Stimulated activated CD8-positive, alpha-beta memory T cell treated with anti-CD3 and anti-CD28 coated beads, Interleukin-2, amount 100 ng/mL, for 1 hour (primary cell): ENCODE results near the gene ARSI.

Experiments used
- DNase-seq, 2 donors: peaks; one replicate each; pipeline ENCODE4 v3.0.0-alpha.2; 2020; ENCODE audit warnings: low read depth in 2 of 2

The ARSI gene

DNA sequence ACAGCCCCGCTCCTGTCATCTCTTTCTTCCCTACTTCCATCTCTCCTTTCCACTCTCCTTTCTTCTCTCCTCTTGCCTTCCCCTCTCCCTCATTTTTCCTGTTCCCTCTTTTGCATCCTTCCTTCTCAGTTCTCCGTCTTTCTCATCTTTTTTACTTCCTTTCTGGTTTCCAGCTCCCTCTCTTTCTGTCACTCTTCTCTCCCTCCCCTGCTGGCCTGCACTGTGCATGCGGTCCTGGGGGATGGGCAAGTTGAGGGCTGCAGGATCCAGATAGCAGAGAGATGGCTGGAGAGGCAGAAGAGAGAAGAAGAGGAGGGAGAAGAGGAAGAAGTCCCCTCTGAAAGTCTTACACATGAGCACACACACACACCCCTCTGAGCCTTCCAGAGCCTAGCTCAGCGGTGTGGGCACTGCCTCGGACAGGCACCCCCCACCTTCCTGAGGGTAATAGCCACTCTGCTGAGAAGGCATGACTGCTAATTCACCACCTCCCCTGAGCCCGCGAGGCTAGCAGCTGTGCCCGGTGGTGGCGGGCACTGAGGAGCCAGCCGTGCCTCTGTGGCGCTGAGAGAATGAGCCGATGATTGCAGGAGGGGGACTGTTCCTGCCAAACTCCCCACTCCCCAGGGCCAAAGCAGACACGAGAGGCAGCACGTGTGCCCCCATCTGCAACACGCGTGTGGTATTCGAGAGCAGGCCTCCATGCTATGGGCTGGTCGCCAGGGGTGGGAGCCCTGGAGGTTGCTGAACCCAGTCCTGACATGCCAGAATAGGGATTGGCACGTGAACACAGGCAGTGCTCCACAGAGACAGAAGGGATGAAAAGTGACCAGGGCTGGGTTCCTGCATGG, 9.4 kb downstream of the ARSI start:
- no peak for DNase-seq

DNA sequence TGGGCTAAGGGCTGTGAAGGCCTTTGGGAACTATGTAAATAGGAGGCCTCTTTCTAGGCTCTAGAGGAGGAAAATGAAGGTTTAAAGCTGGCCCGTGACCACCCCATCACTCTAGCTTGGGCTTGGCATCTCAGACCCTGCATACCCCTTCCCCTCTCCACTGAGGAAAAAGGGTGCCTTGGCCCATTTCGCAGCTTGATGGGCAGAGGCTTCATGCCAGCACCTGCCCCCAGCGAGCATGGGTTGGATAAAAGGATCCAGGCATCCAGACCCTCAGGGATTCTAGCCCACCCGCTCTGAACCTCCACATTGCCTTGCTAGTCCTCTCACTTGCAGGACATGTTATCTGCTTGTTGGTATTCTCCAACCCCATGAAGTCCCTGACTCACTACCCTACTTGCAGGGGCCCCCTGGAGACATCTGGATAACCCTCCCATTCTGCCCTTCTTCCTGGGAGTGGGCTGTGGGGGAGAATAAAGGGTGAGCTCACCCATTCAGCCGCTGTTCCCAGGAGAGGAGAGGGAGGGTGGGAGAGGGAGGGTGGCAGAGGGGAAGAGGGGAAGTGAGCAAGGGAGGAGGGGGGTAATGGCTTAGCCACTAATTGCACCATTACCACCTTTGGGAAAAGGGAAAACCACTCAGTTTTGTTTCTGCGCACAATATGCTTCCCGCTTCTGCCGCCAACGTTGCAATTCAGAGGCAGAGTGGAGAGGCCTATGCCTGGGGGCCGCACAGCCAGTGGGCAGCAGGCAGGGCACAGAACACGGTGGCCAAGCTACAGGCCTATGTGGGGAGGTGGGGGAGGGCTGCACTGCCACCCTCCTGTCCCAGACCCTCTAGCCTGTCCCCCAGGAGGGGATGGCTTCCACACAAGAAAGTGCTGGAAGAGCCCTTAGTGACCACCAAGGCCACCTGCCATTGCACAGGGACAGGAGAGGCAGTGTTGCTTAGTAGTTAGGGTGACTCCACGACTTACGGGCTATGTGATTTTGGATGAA, 11.0 kb downstream of the ARSI start:
- DNase-seq = no peak

DNA sequence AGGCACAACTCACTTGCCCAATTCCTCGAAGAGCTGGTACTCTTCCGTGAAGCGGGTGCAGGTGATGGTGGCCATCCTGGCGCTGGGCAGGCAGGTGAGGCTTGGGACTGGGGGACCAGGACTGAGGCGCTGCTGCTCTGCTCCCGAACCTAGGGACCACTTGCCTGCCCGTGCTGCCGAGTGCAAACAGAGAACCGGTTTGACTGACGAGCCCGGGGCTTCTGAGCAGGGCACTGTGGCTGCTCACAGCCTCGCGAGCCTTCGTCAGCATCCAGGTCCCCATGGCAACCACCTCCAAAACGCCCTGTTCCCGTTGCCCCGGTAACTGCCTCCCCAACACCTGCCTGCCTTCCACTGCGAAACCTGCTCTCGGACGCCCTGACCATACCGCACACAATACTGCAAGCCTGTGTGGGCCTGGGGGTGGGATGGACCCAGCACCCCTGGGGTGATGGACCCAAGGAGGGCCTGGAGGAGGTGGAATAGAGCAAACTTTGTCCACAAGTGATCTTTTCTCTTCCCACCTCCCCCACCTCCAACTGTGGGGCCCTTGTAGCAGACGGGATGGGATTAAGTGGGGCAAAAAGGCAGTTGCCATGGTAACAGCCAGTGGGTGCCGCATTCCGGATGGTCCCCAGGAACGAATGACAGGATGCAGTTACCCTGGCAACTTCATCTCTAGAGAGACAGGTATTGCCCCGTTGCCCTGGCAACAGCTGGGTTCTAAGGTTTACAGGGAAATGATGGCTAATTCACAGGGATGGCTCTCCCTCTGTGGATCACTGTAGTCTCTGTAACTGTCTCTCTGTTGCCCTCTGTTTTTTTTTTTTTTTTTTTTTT, 12.9 kb downstream of the ARSI start, which contains the start of gene CAMK2A:
Gene CAMK2A (minus strand): TSS at position 223 of the 840 bp plus-strand sequence. CDS start 148 bp downstream, at position 75.
- DNase-seq = no peak

DNA sequence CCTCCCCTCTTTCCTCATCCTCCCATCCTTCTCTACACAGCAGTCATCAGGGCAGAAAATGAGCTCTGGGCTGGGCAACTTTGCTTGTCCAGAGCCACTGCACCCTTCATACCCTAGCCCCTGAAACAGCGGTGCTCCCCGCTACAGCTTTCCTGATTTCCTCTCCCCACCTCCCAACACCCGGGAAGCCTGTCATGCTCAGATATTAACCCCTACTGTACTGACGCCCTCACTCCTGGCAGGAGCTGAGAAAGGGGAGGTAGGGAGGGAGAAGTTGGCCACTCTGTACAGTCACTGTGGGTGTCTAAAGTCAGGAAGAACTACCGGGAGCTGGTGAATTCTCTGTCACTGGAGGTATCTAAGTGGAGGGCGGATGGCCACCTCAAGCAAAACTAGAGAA, 13.9 kb downstream of the ARSI start:
- DNase-seq = no peak

DNA sequence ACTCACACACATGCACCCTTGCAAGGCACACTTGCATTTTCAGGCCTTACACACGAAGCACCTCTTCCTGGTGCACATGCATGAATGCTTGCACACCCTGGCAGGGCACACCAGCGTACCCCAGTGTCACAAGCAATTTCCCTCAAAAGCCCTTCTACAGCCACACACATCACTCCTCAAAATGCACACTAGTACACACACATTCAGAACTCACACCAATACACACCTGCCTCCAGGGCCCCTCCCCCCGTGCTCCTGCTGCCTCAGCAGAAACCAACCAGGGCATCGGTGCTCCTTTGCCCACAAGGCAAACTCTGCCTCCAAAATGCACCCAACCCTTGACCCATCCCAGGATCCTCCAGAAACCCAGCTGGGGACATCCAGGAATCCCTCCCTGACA, 14.3 kb downstream of the ARSI start:
- no peak for DNase-seq

DNA sequence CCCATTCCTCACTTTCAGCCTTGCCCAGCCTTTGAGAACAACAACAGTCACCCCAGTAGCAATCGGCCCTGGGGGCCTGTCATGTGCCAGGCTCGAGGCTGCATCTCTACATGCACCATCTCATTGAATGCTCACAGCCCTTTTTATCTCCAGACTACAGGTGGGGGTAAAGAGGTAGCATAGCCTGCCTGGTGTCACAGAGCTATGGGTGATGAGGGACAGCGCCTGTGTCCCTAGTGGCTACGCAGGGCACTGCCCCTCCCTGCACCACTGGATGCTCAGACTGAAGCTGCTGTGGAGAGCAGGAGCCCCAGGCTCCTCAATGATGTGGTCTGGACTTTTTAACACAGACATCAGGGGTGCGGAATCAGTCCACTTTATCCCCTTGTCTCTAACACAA, 15.9 kb downstream of the ARSI start:
- no peak for DNase-seq

DNA sequence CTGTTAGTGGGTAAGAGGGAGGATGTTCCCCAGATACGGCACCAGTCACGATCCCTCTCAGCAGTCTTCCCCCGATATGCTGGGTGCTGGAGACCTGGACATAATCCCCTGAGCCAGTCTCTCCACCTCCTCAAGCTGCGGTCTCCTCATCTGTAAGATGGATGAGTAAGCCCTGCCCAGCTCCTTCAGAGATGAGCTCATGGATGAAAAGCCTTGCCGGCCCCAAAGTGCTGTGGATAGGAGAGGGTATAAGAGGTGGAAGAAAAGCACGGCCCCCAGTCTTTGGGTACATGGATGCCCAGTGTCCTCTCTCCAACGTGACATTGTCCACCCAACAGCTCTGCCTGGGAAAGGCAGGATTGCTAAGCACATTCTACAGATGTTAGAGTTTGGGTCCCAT, 17.6 kb downstream of the ARSI start:
- no peak for DNase-seq

DNA sequence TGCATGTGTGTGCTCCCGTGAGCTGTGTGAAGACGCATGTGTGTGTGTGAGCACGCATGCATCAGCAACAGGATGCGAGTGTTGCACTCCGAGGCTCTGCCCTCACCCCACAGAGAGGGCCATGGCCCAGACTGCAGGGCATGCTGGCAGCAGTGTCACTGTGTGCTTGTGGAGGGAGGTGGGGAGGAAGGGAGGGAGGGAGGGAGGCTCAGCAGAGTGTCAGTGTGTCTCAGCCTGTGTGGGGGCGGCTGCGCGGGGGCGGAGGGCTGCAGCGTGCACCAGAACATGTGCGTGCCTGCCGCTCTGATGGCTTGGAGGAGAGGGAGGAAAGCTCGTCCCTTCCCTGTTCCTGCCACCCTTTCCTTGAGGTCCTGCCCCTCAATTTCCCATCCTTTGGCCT, 18.4 kb downstream of the ARSI start:
- no peak for DNase-seq

DNA sequence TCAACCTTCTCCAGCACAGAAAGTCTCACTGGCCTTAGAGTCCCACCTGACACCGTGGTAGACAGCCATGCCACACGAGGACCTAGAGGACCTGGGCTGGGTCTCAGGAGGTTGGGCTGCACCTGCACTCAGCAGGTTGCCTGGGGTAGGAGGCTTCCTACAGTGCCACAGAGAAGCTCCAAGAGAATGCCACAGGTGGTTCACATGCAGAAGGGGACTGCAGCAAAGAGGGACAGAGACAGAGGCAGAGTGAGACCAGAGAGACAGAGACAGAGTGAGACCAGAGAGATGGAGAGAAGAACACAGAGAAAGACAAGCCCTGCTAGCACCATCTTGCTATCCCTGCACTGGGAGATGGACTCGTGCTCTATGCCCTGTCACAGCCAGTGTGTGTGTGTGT, 18.8 kb downstream of the ARSI start:
- DNase-seq = no peak

DNA sequence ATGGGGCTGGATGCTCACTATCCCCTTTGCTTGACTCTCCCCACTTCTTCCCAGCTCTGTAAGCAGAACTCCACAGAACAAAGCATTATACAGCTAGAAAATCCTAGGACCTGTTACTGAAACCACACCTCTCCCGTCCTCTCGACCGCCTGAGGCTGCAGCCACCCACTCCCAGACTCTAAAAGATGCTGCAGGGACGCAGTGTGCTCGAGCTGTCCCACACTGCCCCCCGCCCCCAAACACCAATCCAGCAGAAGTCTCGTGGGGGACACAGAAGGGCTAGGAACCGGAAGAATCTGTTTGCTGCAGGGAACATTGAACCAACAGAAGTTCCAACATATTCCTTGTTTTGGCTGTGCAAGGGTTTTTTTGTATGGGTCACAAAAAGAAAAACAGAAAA, 20.7 kb downstream of the ARSI start:
- DNase-seq = no peak

DNA sequence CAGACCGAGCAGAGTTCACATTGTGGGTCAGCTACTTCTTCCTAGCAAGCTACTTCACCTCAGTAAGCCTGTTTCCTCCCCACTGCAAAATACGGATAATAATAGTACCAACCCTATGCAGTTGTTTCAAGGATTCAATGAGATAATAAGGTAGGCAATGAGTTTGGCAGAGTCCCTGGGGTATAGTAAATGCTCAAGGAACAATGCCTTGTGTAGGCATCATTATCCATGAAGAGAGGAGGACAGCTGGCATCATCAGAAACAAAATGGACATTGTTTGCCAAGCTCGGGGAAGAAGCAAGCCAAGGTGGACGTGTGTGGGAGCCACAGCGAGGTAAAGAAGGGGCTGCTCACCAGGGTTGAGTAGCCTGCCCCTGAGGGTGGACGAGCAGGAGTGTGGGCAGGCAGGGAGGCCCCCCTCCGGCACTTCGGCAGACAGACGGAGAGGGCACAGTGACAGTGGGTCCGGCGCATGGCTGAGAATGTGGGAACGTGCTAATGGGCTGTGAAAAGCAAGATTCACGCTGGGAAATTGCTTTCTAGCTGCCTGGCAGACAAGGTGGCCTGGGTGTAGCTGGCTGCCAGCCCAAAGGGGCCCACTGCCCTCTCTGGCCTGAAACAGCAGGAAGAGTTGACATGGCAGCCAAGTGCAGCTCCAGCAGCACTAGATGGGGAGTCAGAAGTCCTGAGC, 23.2 kb downstream of the ARSI start:
- DNase-seq = no peak

DNA sequence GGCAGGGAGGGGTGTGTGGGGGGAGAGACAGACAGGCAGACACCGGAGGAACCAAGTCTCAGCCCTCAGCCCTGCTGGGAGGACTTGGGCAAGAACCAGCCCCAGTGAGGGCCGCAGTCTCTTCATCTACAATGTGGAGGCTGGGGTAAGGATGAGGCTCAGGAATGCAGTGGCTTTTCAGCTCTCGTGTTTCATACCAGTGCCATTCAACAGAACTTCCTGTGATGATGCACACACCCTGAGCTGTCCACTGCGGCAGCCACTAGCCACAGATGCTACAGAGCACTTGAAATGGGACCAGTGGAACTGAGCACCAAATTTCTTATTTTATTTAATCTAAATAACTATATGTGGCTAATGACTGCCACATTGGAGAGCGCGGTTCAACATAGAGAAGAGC, 23.8 kb downstream of the ARSI start:
- no peak for DNase-seq

DNA sequence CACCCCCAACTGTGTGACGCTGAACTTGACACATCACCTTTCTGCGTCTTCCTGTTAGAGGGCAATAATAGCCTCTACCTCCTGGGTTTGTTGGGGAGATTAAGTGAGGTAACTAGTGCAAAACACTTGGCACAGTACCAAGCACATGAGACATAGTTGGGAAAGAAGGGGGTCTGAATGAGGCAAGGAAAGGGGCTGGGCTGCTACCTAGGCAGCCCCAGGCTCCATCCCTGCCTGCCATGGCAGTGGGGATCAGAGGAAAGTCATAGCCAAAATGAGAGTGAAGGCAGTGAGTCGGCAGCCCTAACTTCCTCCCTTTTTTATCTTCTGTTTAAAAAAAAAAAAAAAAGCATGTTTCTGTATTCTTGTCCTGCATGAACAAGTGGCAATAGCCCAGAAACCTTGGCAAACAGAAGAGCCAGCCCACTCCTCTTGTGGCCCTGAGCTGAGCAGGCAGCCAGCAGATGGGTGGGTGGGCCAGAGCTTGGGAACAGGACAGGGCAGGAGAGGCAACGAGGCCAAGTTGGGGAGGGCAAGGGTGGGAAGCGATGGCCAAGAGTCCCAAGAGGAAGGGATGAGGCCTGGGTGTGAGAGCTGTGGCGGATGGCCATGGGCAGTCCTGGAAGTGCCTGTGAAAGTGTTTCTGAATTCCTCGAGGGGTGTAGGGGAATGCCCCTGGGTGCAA, 24.5 kb downstream of the ARSI start:
- no peak for DNase-seq

DNA sequence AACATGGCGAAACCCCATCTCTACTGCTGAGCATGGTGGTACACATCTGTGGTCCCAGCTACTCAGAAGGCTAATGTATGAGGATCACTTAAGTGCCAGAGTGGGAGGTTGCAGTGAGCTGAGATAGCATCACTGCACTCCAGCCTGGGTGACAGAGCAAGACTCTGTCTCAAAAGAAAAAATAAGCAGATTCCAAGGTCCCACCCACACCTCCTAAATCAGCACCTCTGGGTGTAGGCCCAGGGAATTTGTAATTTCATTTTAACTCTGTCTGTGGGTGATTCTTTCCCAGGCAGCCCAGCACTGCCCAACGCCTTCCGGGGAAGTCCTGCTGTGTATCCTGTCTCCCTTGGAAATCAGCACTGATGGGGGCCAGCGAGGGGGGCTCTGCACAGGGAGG, 25.7 kb downstream of the ARSI start:
- DNase-seq = no peak

DNA sequence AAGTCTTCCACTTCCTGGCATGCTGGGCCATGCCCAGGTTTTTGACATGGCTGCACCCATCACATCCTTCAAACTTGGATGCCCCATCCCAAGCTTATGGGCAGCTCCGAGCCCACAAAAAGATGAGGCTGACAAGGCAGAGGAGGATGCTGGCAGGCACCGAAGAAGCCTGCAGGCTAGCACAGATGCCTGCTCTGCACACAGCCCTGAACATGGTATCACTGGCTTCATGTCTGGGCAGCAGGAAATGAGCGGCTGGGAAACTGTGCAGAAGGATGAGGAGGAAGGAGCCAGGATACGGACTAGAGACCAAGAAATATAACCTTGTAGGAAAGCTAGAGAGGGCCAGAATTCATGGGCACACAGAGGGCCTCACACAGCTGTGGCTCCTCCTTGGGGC, 27.9 kb downstream of the ARSI start:
- DNase-seq = no peak

DNA sequence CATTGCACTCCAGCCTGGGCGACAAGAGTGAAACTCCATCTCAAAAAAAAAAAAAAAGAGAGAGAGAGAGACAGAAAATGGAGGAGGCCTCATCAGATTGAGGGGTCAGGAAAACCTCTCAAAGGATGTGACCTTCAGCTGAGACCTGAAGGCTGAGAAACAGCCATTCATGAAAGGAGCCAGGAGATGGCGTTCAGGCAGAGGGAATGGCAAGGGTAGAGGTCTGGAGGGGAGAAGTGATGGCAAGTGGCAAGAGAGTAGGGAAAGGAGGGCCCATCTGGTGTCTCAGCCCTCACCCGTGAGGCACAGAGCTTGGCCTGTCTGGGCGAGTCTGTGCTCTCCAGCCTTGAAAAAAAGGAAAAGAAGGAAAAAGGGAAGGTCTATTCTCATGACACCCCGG, 30.2 kb downstream of the ARSI start:
- DNase-seq = no peak

DNA sequence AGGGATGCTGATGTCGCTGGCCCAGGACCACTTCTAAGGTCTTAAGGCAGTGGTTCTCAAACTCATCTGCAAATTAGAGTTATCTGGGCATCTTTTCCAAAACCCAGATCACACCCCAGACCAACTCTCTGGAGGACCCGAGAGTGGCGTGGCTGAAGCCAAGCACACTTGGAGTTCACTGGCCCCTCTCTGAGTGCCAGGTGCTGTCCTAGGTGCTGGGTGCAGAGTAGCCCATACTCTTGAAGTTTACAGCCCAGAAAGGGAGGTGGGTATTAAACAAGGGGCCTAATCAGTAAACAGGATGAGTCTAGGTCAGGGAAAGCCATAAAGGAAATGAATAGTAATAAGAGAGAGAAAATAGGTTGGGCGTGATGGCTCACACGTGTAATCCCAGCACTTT, 30.8 kb downstream of the ARSI start:
- no peak for DNase-seq

DNA sequence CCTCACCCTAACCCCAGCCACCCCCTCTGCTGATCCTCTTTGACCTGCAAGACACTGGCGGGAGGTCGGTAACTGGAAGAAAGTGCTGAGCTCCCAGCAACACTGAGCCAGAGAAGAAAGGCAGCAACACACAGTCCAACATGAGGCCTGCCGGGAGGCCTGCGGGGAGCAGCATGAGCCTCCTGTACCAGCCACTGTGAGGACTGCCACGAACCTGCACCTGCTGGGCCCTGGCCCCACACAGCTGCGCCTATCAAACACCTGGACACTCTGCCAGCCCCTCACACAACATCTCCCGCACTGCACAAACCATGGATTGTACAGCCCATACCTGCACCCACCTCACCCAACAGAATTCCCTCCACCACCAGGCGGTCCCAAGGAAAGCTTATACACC, 31.4 kb downstream of the ARSI start:
- DNase-seq = no peak

DNA sequence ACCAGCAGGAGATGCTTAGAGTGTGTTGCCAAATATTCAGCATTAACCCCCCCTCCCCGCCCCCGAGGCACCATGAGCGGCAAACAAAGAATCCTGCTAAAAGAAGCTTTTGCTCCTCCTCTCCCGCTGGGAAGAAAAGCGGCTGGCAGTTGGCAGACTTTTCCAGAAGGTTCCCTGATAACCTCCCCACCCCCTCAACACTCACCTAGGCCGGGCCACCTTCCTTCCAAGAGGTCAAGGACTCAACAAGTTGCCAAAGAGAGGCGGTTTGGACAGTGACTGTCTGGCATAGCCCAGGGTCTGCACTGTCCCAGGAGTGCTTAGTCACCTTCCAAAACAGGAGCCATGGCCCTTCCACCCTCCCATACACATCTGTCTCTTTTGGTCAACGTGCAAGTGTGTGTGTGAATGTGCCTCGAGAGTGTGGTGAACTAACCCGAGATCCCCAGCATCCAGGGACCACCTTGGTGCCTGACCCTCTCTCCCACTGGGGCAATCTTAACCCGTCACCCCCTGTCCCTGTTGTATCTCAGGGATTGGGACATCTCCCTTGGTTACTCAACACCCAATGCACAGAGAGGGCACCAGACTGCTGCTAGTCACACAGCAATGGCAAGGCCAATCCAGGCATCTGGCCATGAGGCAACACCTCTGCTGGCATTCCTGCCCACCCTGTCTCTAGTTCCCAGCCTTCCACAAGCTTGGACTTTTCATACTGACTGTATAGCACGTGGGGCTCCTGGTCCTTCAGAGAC, 32.0 kb downstream of the ARSI start:
- no peak for DNase-seq

DNA sequence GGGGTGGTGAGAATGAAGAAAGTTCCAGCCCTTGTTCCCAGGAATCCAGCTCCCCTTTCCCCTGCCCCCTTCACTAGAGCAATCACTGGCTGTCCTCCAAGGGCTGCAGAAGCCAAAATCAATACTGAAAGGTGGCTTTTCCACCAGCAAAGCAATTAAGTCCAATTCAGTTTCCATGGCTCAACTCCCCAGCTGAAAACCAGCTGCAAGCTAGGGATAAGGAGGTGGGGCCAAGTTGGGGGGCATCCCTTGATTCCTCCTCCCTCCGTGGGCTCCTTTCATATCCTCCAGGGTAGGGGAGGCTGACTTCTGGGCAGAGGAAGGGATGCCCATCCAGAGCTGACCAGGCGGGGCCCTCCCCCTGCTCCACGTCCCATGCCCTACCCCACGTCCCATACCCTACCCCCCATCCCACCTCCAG, 35.8 kb downstream of the ARSI start:
- DNase-seq = no peak
